Left kidney (tissue), 8 donors: ENCODE results near the gene CNOT3. TPM values are rescaled to one million over a fixed set of nuclear protein-coding genes. Genes with fewer than 3 reads are reported as not detected.
A peak's percentile ranks its signal among the peaks of the same experiment; 100 is the strongest.
"Not testable (repeated sequence)": the region's sequence is repeated elsewhere in the genome, so short reads cannot be mapped to it uniquely, and the experiment has no call there.

Experiments
- DNase-seq: peaks from one replicate; pipeline ENCODE4 v3.0.0-alpha.2; 2013
- long read RNA-seq, 8 donors: transcript quantifications; one replicate each; lab custom pipeline, GENCODE V29; 2026
- polyA plus RNA-seq: library from polyadenylated mRNA; unstranded; fragments of 120-200 nt; gene quantifications from one replicate; pipeline ENCODE4 v1.2.1, GENCODE V29; 2013; ENCODE audit not compliant: insufficient read length

Gene CNOT3
- 81.7 TPM for polyA plus RNA-seq
- long read RNA-seq, donor 1, partial matches to known transcripts = 25 of 27 reads
- long read RNA-seq, donor 1, other reads (novel, unspliced or antisense) = 0 of 27 reads
- long read RNA-seq, donor 2, full-length matches to known transcripts = 3 of 44 reads
- long read RNA-seq, donor 2, partial matches to known transcripts = 31 of 44 reads
- long read RNA-seq, donor 2, other reads (novel, unspliced or antisense) = 10 of 44 reads
- long read RNA-seq, donor 3, partial matches to known transcripts = 14 of 15 reads
- long read RNA-seq, donor 3, other reads (novel, unspliced or antisense) = 0 of 15 reads
- long read RNA-seq, donor 4 = 0 reads
- long read RNA-seq, donor 5, transcript CNOT3-201 (18 exons, 2,890 nt) = major isoform, 5 of 5 reads
- long read RNA-seq, donor 5, partial matches to known transcripts = 0 of 5 reads
- long read RNA-seq, donor 5, other reads (novel, unspliced or antisense) = 0 of 5 reads
- long read RNA-seq, donor 6, partial matches to known transcripts = 25 of 26 reads
- long read RNA-seq, donor 6, other reads (novel, unspliced or antisense) = 0 of 26 reads
- long read RNA-seq, donor 7, full-length matches to known transcripts = 5 of 61 reads
- long read RNA-seq, donor 7, partial matches to known transcripts = 39 of 61 reads
- long read RNA-seq, donor 7, other reads (novel, unspliced or antisense) = 17 of 61 reads
- long read RNA-seq, donor 8, partial matches to known transcripts = 5 of 5 reads
- long read RNA-seq, donor 8, other reads (novel, unspliced or antisense) = 0 of 5 reads

DNA sequence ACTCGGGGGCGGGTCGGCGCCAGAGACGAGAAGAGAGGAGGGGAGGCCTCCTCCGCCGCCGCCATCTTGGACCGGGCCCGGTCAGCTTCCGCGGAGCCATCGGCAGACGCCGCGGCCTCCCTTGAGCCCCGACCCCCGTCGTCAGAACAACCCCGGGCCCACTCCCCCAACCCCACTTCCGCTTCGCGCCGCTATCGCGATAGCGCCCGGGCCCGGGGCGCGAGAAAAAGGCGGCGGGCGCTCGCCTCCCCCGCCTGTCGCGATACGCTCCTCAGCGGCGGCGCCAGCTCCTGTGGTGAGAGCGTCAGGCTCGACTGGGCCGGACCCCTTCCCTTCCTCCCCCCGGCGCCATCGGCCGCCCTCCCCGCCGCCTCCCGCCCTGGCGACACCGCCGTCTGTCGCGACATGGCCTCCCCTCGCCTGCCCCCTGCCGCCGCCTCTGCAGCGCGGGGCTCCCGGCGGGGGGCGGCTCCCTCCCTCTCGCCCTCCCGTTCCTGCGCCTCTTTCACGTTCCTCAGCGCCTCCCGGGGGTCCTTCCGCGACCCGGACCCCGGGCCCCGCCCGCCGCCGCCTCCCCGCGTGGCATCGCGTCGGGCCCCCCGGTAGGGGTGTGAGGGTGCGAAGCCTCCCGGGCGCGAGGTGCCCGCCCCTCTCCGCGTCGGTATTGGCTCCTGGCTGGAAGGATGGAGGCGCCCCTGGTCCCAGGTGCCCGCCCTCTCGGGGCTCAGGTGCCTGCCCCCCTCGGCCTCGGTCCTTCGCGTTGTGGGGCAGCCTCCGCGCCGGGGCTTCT lies at the start of gene CNOT3:
Gene CNOT3 (plus strand): TSS at position 64 of the 790 bp plus-strand sequence. CDS start 5,217 bp downstream, outside the sequence.
- no peak for DNase-seq

DNA sequence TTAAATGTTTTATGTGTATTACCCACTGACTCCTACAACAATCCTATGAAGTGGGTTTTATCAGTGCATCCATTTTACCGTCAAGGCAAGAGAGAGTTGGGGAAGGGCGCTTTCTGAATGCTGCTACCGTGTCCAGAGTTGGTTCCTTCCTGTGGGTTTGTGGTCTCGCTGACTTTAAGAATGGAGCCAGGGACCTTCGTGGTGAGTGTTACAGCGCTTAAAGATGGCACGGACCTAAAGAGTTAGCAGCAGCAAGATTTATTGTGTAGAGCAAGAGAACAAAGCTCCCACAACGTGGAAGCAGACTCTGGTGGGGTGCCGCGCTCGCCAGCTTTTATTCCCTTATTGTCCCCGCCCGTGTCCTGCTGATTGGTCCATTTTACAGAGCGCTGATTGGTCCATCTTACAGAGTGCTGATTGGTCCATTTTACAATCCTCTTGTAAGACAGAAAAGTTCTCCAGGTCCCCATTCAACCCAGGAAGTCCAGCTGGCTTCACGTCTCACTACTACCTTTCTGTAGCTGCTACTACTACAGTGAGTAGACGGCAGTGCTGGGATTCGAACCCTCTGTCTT lies 43.0 kb upstream of the CNOT3 start:
- DNase-seq = no peak

DNA sequence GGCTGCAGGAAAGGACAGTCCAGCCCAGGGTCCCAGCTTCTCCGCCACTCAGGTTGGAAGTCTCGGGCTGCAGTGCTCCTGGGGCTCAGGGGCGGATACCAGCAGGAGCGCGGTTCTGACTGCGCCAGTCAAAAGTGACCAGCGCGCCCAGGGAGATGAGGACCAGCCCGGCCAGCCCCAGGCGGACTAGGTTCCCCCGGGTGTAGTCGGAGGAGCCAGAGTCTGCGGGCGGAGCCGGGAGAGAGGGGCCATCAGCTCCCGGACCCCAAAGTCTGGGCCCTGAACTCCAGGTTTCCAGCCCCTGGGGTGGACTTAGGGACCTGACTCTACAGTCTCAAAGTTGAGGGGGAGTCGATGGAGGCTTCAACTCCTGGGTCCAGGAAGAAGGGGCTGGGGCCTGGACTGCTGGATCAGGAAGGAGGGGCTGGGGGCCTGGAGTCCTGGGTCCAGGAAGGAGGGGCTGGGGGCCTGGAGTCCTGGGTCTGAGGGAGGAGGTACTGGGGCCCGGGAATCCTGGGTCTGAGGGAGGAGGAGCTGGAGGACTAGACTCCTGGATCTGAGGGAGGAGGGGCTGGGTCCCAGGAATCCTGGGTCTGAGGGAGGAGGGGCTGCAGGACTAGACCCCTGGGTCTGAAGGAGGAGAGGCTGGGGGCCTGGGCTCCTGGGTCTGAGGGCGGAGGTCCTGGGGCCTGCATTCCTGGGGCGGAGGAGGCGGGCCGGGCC lies 42.3 kb upstream of the CNOT3 start:
- DNase-seq = no peak

DNA sequence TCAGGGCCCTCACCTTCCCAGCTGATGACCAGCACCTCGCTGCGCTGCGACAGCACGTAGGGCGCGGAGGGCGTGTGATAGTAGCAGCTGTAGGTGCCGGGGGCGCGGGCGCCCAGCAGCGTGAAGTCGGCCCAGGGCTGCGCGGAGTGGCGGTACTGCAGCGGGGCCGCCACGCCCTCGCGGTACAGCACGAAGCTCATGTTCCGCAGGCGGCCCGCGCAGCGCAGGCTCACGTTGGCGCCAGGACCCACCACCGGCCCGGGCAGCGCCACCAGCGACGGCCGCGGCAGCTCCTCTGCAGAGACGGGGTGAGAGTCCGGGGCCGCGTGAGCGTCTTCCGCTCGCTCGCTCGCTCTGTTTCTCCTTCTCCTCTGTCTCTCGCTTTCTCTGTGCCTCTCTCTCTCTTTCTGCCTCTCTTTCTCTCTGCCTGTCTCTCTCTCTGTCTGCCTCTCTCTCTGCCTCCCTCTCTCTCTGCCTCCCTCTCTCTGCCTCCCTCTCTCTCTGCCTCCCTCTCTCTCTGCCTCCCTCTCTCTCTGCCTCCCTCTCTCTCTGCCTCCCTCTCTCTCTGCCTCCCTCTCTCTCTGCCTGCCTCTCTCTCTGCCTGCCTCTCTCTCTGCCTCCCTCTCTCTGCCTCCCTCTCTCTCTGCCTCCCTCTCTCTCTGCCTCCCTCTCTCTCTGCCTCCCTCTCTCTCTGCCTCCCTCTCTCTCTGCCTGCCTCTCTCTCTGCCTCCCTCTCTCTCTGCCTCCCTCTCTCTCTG lies 41.5 kb upstream of the CNOT3 start:
- DNase-seq = not testable (repeated sequence)

DNA sequence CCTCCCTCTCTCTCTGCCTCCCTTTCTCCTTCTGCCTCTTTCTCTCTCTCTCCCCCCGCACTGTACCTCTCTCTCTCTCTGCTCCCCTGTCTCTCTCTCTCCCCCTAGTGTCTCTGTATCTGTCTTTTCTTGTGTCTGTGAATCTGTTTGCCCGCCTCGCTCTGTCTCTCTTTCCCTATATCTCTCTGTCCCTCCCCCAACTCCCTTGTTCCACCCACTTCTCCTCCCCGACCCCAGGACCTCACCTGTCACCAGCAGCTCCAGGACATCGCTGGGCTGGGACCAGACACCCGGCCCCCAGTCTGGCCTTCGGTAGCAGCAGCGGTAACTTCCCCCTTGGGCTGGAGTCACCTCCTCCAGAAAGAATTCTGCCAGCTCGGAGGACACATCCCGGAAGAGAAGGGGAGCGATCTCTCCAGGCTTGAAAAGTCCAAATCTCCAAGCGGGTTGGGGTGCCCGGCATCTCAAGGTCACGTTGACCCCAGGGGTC lies 40.9 kb upstream of the CNOT3 start:
- DNase-seq = no peak

DNA sequence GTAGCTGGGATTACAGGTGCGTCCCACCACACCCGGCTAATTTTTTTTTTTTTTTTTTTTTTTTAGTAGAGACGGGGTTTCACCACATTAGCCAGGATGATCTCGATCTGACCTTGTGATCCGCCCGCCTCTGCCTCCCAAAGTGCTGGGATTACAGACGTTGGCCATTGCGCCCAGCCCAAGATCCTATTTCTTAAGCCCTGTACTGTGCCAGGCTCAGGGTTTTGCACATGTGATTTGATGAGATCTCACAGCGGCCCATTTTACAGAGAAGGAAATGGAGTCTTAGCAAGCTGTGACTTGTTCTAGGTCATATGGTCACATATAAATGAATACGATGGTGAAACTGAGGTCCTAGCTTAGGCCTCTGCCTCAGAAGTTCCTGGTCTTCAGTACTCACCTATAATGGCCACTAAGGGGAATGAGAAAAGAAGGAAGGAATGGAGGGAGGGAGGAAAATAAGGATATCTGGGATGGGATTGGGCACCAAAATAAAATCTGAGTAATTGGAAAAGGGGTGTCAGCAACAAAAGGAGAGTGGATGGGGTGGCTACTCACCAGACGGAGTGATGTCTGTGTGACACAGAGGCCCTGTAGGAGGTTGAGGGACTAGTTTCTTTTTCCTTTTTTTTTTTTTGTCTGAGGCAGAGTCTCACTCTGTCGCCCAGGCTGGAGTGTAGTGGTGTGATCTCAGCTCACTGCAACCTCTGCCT lies 38.2 kb upstream of the CNOT3 start:
- no peak for DNase-seq

DNA sequence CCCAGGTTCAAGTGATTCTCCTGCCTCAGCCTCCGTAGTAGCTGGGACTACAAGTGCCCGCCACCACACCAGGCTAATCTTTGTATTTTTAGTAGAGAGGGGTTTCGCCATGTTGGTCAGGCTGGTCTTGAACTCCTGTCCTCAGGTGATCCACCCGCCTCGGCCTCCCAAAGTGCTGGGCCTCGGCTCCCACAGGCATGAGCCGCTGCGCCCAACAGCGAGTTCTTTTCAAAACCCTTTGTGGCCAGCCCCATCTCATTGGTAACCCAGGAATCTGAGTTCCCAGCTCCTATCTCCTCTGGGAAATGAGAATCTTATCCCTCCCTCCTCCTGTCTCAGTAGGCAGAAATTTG lies 37.7 kb upstream of the CNOT3 start:
- not testable (repeated sequence) for DNase-seq

DNA sequence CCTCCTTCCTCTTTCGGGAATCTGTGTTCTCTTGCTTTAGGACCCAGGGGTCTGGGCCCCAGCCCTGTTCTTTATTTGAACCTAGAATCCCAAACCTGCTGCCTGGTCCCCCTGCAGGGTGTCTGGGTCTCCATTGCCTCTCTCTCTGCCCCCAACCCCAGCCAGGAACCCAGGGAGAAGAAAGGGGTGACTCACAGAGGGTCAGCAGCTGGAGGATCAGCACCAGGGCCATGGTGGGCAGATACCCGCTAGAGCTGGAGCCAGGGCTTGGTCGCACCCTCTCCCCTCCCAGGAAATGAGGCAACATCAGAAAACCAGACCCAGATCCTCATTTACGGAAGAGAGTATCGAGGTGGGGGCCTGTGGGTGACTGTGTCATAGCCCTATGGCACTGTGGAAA lies 37.0 kb upstream of the CNOT3 start, which contains the start of gene OSCAR:
Gene OSCAR (minus strand): TSS at position 243 of the 400 bp plus-strand sequence. CDS start 11 bp downstream, at position 232.
- DNase-seq = no peak

DNA sequence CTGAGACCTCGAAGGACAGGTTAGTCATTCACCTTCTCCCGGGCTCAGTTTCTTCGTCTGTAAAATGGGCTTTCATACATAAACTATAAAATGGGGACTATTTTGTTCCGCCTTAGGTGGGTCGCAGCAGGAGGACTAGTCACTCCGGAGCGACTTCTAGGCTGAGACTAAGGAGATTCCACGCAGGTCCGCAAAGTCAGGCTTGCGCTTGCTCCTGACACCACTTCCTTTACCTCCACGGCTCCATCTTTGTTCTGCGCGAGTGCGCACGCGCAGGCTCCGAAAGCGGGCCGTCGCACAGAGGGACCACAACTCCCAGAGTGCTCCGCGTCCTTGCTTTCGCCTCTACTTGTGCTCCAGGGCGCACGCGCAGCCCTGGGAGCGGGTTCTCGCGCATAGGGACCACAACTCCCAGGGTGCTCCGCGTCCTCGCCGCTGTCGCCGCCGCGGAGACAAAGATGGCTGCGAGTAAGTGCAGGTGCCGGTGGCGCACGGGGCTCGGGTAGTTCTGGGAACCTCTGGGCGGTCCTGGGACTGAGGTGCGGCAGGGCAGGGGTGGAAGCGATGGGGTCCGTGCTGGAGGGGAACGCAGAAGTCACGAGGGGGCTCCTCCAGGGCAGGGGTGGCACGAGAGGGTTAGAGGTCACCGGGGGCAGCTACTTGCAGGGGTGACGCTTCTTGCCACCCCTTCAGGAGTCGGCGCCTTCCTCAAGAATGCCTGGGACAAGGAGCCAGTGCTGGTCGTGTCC lies 35.0 kb upstream of the CNOT3 start, which contains the start of gene NDUFA3:
Gene NDUFA3 (plus strand): TSS at position 435 of the 749 bp plus-strand sequence. CDS start 24 bp downstream, at position 459.
- peak; percentile 98 for DNase-seq

DNA sequence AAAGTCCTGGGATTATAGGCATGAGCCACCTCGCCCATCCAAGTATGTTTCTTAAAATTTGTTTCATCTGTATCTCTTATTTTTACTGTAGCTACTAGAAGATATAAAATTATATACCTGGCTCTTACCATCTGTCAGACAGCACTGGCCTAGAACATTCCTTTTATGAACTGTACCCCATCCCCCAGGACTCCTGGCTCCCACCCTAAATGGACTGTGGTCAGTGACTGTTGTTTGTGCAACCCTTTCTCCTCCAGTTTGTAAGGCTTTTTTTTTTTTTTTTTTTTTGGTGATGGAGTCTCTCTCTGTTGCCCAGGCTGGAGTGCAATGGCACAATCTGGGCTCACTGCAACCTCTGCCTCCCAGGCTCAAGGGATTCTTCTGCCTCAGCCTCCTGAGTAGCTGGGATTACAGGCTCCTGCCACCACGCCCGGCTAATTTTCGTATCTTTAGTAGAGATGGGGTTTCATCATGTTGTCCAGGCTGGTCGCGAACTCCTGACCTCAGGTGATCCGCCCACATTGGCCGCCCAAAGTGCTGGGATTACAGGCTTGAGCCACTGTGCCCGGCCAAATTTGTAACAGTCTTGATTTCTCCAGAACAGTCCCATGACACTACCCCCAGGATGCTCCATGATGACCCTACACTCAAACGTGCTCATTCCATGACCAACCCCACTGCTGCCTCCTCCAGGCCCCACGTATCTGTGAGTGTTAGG lies 32.4 kb upstream of the CNOT3 start:
- DNase-seq = no peak

DNA sequence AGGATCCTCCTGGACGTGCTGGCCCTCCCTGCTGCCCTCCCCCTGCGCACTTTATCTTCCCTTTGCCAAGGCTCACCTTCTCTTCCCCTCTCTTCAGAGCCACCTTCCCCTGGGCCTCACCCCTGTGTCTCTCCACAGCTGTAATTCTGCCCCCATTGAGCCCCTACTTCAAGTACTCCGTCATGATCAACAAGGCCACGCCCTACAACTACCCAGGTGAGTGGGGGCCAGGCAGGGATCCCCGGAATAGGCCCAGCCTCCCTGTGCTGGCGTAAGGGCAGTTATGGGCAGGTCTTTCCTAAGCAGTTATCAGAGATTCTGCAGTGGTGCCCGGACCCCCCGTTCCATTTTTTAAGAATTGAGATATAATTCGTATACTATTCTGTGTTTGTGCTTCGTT lies 31.8 kb upstream of the CNOT3 start:
- no peak for DNase-seq

DNA sequence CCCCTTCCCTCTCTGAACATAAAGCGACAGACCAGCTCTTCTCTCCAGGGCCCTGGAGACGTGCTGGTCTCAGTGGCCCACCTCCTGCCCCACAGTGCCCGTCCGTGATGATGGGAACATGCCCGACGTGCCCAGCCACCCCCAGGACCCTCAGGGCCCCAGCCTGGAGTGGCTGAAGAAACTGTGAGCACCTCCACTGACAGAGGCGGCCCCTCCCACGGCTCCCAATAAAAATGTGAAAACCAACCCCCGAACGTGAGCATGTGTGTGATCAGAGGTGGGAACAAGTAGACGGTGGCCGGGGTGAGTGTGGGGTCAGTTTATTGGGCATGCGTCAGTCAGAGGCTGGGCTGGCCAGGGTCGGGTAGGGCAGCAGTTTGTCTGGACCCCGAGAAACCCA lies 30.8 kb upstream of the CNOT3 start:
- DNase-seq = no peak

DNA sequence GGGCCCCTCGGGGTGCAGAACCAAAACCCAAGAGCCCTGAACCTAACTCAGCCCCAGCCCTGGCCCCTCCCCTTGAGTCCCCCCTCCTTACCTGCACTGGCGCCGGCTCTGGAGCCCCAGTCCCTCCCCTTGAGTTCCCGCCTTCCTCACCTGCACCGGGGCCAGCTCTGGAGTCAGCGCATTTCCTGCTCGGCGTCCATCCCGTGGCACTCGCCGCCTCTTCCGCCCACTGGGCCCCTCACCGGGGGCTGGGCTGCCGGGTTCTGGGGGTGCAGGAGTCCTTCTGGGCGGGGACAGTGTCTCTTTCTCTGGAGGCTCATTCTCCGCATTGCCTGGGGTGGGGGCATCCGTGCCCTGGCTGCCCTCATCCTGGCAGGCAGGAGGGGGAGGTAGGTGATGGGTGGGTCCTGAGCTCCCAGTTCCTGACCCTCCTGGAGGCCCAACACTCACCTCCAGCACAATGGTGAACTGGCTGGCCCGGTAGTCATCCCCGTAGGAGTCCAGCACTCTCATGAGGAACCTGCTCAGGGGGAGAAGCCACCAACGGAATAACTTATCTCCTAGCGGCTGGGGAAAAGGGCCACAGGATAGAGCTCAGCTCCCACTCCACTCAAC lies 29.6 kb upstream of the CNOT3 start:
- no peak for DNase-seq

DNA sequence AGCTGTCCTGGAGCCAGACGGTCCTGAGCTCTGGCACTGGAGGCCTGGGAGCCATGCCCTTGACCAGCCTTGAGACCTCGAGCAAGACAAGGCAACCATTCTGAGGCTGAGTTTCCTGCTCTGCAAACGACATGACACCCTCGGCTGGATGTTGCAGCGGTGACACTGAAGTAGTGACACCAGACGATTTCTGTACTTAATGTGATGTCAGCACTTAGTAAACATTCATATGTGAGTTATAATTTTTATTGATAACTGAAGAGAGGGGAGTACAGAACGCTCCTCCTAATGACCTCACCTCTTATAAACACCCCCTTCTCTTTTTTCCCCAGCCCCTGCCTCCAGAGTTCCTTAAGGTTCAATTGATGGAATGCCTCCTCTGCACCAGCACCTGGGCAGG lies 29.1 kb upstream of the CNOT3 start:
- DNase-seq = no peak

DNA sequence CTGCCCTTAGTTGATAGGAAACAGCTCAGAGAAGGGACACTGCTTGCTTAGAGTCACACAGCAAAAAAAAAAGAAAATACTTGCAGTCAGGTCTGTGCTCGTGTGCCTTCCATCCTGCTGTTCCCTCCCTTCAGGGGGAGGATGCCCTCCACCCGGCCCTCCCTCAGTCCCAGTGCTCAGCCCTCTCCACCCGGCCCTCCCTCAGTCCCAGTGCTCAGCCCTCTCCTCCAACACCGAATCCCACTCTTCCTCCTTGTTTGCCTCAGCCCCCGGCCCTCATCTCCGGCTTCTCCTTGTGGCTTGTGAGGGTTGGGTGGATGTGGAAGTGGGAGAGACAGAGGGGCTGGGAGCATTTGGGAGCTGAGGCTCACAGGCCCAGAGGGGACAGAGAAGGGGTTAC lies 27.9 kb upstream of the CNOT3 start:
- DNase-seq = no peak

DNA sequence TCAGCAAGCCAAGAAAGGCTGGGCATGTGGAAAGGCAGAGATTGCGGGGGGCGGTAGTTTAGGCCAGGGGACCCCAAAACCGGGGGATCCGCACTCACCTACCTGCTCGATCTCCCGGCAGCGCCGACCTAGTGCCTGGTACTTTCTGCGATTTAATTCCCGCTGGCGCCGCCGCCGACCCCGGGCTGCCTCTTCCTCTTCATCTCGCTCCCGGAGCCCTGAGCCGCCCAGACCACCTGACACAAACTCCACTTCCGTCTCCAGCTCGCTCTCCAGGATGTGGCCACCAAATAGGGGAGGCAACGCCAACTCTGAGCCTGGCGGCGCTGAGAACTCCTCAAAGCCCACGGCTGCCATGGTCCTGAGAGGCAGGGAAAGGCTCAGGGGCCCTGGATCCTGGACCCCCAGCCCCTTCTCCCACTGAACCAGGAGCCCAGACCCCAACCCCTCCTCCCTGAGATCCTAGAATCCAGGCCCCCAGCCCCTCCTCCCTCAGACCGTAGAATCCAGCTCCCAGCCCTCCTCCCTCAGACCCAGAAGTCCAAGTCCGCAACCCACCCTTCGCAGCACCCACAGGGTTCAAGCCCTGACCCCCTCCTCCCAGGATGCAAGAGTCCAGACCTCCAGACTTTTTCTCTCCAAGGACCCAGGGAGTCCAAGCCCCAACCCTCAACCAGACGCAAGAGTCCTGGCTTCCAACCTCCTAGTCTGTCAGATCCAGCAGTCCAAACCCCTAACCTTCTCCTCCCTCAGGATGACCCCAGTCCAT lies 23.0 kb upstream of the CNOT3 start:
- DNase-seq = no peak
